Measurements from ENCODE around the gene MACROD1. TPM values are rescaled to one million over a fixed set of nuclear protein-coding genes. Genes with fewer than 3 reads are reported as not detected.
A peak's percentile ranks its signal among the peaks of the same experiment; 100 is the strongest.
"Not testable (repeated sequence)": the region's sequence is repeated elsewhere in the genome, so short reads cannot be mapped to it uniquely, and the experiment has no call there.

The MACROD1 gene
- total RNA-seq, 4 donors from 2014 or later = 17.1 to 30.0 (median 29.3) TPM

DNA sequence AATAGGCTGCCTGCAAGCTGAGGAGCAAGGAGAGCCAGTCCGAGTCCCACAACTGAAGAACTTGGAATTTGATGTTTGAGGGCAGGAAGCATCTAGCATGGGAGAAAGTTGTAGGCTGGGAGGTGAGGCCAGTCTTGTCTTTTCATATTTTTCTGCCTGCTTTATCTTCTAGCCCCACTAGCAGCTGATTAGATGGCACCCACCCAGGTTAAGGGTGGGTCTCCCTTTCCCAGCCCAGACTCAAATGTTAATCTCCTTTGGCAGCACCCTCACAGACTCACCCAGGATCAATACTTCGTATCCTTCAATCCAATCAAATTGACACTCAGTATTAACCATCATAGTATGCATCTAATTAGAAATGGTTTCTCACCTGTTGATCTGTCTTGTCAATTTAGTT is 196.5 kb downstream of the MACROD1 start:
- Histone ChIP-seq H3K4me3 (no peak overlapping the region), H3K36me3 (no peaks in the 10 kb centered on the region), H3K27me3 (no peaks in the 10 kb centered on the region), H3K27ac (no peak overlapping the region), H3K4me1 (no peaks in the 10 kb centered on the region), H3K9me3 (no peaks in the 10 kb centered on the region)
- no peak for DNase-seq
- no peak for TF ChIP-seq POLR2A (IDR thresholded peaks at IDR 0.05)

GRCh38 chr11:63966444-63966843 is 199.5 kb downstream of the MACROD1 start:
- no peak for TF ChIP-seq POLR2A (IDR thresholded peaks at IDR 0.05)
- TF ChIP-seq CTCF (IDR thresholded peaks at IDR 0.05) = no peak
- DNase-seq = no peak
- Histone ChIP-seq H3K36me3 (no peaks in the 10 kb centered on the region), H3K4me3 (no peak overlapping the region), H3K27me3 (no peaks in the 10 kb centered on the region), H3K4me1 (peaks cover 0 to 8% (median 0%) of the 10 kb centered on the region in 4 donors), H3K9me3 (no peaks in the 10 kb centered on the region), H3K27ac (no peak overlapping the region)

DNA sequence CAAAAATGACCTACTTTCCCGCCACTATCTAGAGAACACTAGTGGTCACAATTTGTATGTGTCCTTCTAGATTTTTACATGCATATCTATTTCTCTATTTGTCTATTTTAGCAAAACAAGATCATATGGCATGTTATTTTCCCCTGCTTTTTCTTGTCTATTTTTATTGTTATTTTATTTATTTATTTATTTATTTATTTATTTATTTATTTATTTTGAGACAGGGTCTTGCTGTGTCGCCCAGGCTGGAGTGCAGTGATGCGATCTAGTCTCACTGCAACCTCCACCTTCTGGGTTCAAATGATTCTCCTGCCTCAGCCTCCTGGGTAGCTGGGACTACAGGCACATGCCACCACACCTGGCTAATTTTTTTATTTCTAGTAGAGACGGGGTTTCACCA is 202.0 kb downstream of the MACROD1 start:
- not testable (repeated sequence) for DNase-seq, H3K4me3 ChIP-seq, H3K27me3 ChIP-seq, H3K4me1 ChIP-seq, H3K27ac ChIP-seq, H3K9me3 ChIP-seq, H3K36me3 ChIP-seq

GRCh38 chr11:63961608-63962412 is 204.1 kb downstream of the MACROD1 start:
- DNase-seq = peak in 1 of 3 donors; percentile 58
- Histone ChIP-seq H3K27ac (no peak overlapping the region), H3K36me3 (no peaks in the 10 kb centered on the region), H3K4me3 (no peak overlapping the region), H3K27me3 (no peaks in the 10 kb centered on the region), H3K4me1 (peaks cover 0 to 10% (median 0%) of the 10 kb centered on the region in 4 donors), H3K9me3 (no peaks in the 10 kb centered on the region)
- TF ChIP-seq CTCF (IDR thresholded peaks at IDR 0.05) (no peak), POLR2A (IDR thresholded peaks at IDR 0.05) (no peak)

DNA sequence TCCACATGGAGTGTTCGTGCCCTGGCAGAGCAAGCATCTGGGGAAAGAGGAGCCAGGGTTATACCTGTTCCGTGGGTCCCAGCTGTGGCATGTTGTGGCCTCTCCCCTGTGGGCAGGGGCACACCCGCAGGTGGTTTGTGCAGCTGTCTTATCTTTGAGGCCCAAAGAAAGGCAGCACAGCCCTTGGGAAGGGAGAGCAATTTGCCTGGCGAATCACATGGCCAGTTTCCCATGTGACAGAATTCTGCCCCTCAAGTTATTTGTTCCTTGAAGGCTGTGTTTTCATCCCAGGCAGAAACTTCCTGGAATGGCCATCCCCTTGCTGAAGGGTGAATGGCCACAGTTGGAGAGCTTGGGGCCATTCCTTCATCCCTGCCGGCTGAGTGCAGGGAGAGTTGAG is 207.9 kb downstream of the MACROD1 start:
- Histone ChIP-seq H3K9me3 (no peaks in the 10 kb centered on the region), H3K27ac (no peak overlapping the region), H3K4me3 (no peak overlapping the region), H3K27me3 (no peaks in the 10 kb centered on the region), H3K36me3 (peaks cover 0 to 24% (median 0%) of the 10 kb centered on the region in 3 donors), H3K4me1 (peaks cover 0 to 10% (median 0%) of the 10 kb centered on the region in 4 donors)
- DNase-seq = no peak
- TF ChIP-seq CTCF (IDR thresholded peaks at IDR 0.05) (no peak), POLR2A (IDR thresholded peaks at IDR 0.05) (no peak)

DNA sequence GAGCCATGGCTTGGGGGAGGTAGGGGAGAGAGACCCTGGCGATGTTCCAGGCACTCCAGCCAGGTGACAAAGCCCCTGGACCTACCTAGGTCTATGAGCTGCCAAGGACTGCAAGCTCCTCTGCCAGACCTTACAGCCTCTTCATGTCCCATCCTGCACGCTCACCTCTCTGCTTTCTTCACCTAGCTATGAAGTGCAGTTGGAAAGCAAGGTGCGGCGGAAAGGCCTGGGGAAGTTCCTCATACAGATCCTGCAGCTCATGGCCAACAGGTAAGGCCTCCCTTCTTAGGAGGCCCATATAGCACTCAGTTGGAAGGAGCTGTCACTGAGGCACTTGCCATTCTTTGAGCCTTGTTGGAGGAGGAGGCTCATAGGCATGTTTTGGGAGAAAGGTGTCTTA is 213.3 kb downstream of the MACROD1 start:
- Histone ChIP-seq H3K27ac (peak overlapping the region in 2 of 4 donors; percentile 16 to 55), H3K36me3 (peaks cover 0 to 52% (median 0%) of the 10 kb centered on the region in 3 donors)
- no peak for DNase-seq

More for the DNA sequence above, 213.3 kb downstream of the MACROD1 start:
- no peak overlapping the region for H3K4me3 ChIP-seq
- no peaks in the 10 kb centered on the region for H3K9me3 ChIP-seq
- TF ChIP-seq POLR2A (IDR thresholded peaks at IDR 0.05) = no peak
- no peak for TF ChIP-seq CTCF (IDR thresholded peaks at IDR 0.05)
- no peaks in the 10 kb centered on the region for H3K27me3 ChIP-seq
- H3K4me1 ChIP-seq = peaks cover 0 to 4% (median 0%) of the 10 kb centered on the region in 4 donors

All from Peyer's patch (tissue), 4 donors.